ENCODE measurements around the gene OR2L3. TPM values are rescaled to one million over a fixed set of nuclear protein-coding genes. Genes with fewer than 3 reads are reported as not detected.
"Not testable (repeated sequence)": the region's sequence is repeated elsewhere in the genome, so short reads cannot be mapped to it uniquely, and the experiment has no call there.

OR2L3 gene
- polyA plus RNA-seq (2013, experiment 1 of 2; ENCODE audit: insufficient read length), result not detected
- not detected for polyA plus RNA-seq (2013, experiment 2 of 2; ENCODE audit: insufficient read length)

- DNase-seq, result no peak
Observed at GRCh38 chr1:248046536-248046935, at the start of gene OR2L3. Gene OR2L3 (plus strand): TSS chr1:248046836. CDS start chr1:248060682, 13,846 bp downstream.

GRCh38 chr1:247998811-247999210 lies 47.8 kb upstream of the OR2L3 start:
- DNase-seq, result no peak

GRCh38 chr1:248000169-248000568 lies 46.5 kb upstream of the OR2L3 start:
- DNase-seq, result no peak

GRCh38 chr1:248007778-248008177 lies 38.9 kb upstream of the OR2L3 start:
- no peak for DNase-seq

GRCh38 chr1:248009681-248010080 lies 37.0 kb upstream of the OR2L3 start:
- DNase-seq, result no peak

- DNase-seq, result no peak
Observed at GRCh38 chr1:248013229-248013710, 33.4 kb upstream of the OR2L3 start, which contains the start of gene OR2L5. Gene OR2L5 (plus strand): TSS chr1:248013660. CDS start chr1:248021948, 8,288 bp downstream.

GRCh38 chr1:248015803-248016202 lies 30.8 kb upstream of the OR2L3 start:
- no peak for DNase-seq

- DNase-seq, result no peak
Observed at GRCh38 chr1:248029770-248030169, 16.9 kb upstream of the OR2L3 start, which contains the start of gene OR2L2. Gene OR2L2 (plus strand): TSS chr1:248030070. CDS start chr1:248038268, 8,198 bp downstream.

GRCh38 chr1:248045209-248045608 lies 1.4 kb upstream of the OR2L3 start:
- no peak for DNase-seq

GRCh38 chr1:248047008-248047407 lies 372 bp downstream of the OR2L3 start:
- no peak for DNase-seq

- DNase-seq, result no peak
Observed at GRCh38 chr1:248054671-248055070, 8.0 kb downstream of the OR2L3 start.

GRCh38 chr1:248055261-248055660 lies 8.6 kb downstream of the OR2L3 start:
- DNase-seq, result no peak

GRCh38 chr1:248065071-248065470 lies 18.4 kb downstream of the OR2L3 start:
- DNase-seq, result no peak

GRCh38 chr1:248065604-248066003 lies 19.0 kb downstream of the OR2L3 start:
- DNase-seq, result no peak

GRCh38 chr1:248083864-248084263 lies 37.2 kb downstream of the OR2L3 start:
- DNase-seq, result not testable (repeated sequence)

GRCh38 chr1:248094884-248095283 lies 48.2 kb downstream of the OR2L3 start, which contains the start of gene OR2L13:
Gene OR2L13 (plus strand): TSS chr1:248095184. CDS start chr1:248099376, 4,192 bp downstream.
- DNase-seq, result no peak

- no peak for DNase-seq
Observed at GRCh38 chr1:248098529-248098928, 51.9 kb downstream of the OR2L3 start.

- DNase-seq, result no peak
Observed at GRCh38 chr1:248102847-248103246, 56.2 kb downstream of the OR2L3 start.

GRCh38 chr1:248111157-248111556 lies 64.5 kb downstream of the OR2L3 start:
- DNase-seq, result no peak

Data from fibroblast of skin of back (primary cell).